ENCODE measurements around the gene TMEM69.
"Not testable (repeated sequence)": the region's sequence is repeated elsewhere in the genome, so short reads cannot be mapped to it uniquely, and the experiment has no call there.

TMEM69 gene

DNA sequence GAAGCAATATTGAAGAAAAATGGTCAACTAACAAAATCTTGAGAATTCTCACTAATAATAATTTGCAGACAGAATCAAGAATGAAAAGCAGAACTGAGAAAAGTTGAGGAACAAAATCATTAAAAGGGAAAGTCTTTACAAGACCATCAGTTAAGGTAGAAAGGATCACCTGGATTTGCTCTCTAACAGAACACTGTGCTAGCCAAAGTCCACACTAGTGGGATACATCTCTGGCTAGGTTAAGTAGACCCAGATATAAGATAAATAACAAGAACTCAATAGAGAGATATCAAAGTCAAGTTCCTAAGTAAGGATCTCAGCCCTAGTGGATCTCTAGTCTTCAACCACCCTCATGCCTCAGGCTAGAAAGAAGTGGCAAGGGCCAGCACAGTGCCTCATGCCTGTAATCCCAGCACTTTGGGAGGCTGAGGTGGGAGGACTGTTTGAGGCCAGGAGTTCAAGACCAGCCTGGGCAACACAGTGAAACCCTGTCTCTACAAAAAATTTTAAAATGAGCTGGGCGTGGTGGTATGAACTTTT is 42.9 kb downstream of the TMEM69 start:
- Histone ChIP-seq H3K9ac (ENCODE audit: low read length in 2 of 2) (no peak overlapping the region), H3K27me3 (ENCODE audit: control insufficient read depth in 1 of 2, insufficient read depth in 2 of 2, low read length in 2 of 2) (no peaks in the 10 kb centered on the region), H3K9me3 (ENCODE audit: control insufficient read depth in 2 of 2, low read length in 2 of 2) (no peaks in the 10 kb centered on the region), H3K27ac (ENCODE audit: low read length) (no peak overlapping the region), H3K36me3 (ENCODE audit: control insufficient read depth in 2 of 2, insufficient read depth in 2 of 2, low read length in 2 of 2) (peaks cover 2 to 3% of the 10 kb centered on the region in 2 donors), H3K4me3 (ENCODE audit: low read length in 2 of 2) (no peak overlapping the region), H3K4me1 (ENCODE audit: control insufficient read depth, insufficient read depth, low read length) (no peaks in the 10 kb centered on the region)

DNA sequence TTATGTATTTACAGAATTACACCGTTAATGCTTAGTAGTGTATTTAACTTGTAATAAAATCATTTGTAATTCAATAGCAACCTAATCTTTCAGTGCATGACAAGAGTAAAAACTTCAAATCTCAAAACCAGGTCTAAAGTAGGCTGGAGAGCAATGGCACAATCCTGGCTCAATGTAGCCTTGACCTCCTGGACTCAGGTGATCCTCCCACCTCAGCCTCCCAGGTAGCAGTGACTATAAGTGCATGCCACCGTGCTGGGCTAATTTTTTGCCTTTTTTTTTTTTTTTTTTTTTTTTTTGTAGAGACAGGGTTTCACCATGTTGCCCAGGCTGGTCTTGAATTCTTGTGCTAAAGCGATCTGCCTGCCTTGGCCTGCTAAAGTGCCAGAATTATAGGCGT is 51.2 kb downstream of the TMEM69 start:
- Histone ChIP-seq H3K4me3 (ENCODE audit: low read length in 2 of 2) (no peak overlapping the region), H3K36me3 (ENCODE audit: control insufficient read depth in 2 of 2, insufficient read depth in 2 of 2, low read length in 2 of 2) (peaks cover 2 to 10% of the 10 kb centered on the region in 2 donors), H3K27me3 (ENCODE audit: control insufficient read depth in 1 of 2, insufficient read depth in 2 of 2, low read length in 2 of 2) (no peaks in the 10 kb centered on the region), H3K9ac (ENCODE audit: low read length in 2 of 2) (no peak overlapping the region), H3K27ac (ENCODE audit: low read length) (no peak overlapping the region), H3K4me1 (ENCODE audit: control insufficient read depth, insufficient read depth, low read length) (no peaks in the 10 kb centered on the region), H3K9me3 (ENCODE audit: control insufficient read depth in 2 of 2, low read length in 2 of 2) (no peaks in the 10 kb centered on the region)

GRCh38 chr1:45739641-45740156 is 51.7 kb downstream of the TMEM69 start:
- not testable (repeated sequence) for H3K27me3 ChIP-seq (ENCODE audit: control insufficient read depth in 1 of 2, insufficient read depth in 2 of 2, low read length in 2 of 2); H3K4me1 ChIP-seq (ENCODE audit: control insufficient read depth, insufficient read depth, low read length); H3K27ac ChIP-seq (ENCODE audit: low read length); H3K9me3 ChIP-seq (ENCODE audit: control insufficient read depth in 2 of 2, low read length in 2 of 2); H3K4me3 ChIP-seq (ENCODE audit: low read length in 2 of 2); H3K9ac ChIP-seq (ENCODE audit: low read length in 2 of 2); H3K36me3 ChIP-seq (ENCODE audit: control insufficient read depth in 2 of 2, insufficient read depth in 2 of 2, low read length in 2 of 2)
